Motor neuron (in vitro differentiated cells): ENCODE results near the gene NFATC2. TPM values are rescaled to one million over a fixed set of nuclear protein-coding genes. Genes with fewer than 3 reads are reported as not detected.
A peak's percentile ranks its signal among the peaks of the same experiment; 100 is the strongest.

Source experiments
- ATAC-seq, 8 experiments: fragments of 200-7000 bp; cut with Tn5 transposase; replicated peaks in 6 of 8; 2 replicates each; pipeline ENCODE4 v1.8.0; 2021; ENCODE audit warnings: mild to moderate bottlenecking in 8 of 8, moderate library complexity in 8 of 8
- H3K27ac ChIP-seq, 2 donors: fragments of 250-450 bp; sonication (Bioruptor Pico); 2 replicates each; pipeline ENCODE4 v1.9.0; 2021; ENCODE audit warnings: antibody characterized with exemption in 2 of 2, mild to moderate bottlenecking in 2 of 2, moderate library complexity in 1 of 2
- H3K4me1 ChIP-seq, 2 donors: fragments of 250-450 bp; sonication (Bioruptor Pico); replicated peaks in 1 of 2; 2 replicates each; pipeline ENCODE4 v1.6.1; 2021; ENCODE audit warnings: antibody characterized with exemption in 2 of 2, mild to moderate bottlenecking in 2 of 2, moderate library complexity in 1 of 2
- H3K4me3 ChIP-seq, 5 donors: fragments of 250-450 bp; sonication (Bioruptor Pico); 2 replicates each; pipeline ENCODE4 v1.9.0; 2021; ENCODE audit warnings: antibody characterized with exemption in 5 of 5, mild to moderate bottlenecking in 5 of 5, moderate library complexity in 4 of 5
- WGBS, 10 experiments: fragments of 450-650 bp; shearing (Covaris generic); methylation state at CpG; one replicate each; pipeline ENCODE4 v1.0.0; 2022; 5-methylcytosine and 5-hydroxymethylcytosine counted together
- in situ Hi-C, 9 experiments: fragments of 400-800 bp; cut with MboI; loops; one replicate each; pipeline ENCODE4 v1.15.0; 2021; ENCODE audit warnings: low sequenced_read_pairs in 9 of 9, low pct_unique_long_range_greater_than_20kb in 2 of 9; ENCODE audit not compliant: unreplicated experiment in 9 of 9
- total RNA-seq, 8 experiments: library from RNA; unstranded; fragments of 300-600 nt; gene quantifications; 2 replicates each; pipeline versions ENCODE4 v1.2.3 to v1.2.4, GENCODE V29; 2022

Gene NFATC2
- total RNA-seq, 8 experiments from 2014 or later = 0.11 to 9.7 (median 0.56) TPM

DNA sequence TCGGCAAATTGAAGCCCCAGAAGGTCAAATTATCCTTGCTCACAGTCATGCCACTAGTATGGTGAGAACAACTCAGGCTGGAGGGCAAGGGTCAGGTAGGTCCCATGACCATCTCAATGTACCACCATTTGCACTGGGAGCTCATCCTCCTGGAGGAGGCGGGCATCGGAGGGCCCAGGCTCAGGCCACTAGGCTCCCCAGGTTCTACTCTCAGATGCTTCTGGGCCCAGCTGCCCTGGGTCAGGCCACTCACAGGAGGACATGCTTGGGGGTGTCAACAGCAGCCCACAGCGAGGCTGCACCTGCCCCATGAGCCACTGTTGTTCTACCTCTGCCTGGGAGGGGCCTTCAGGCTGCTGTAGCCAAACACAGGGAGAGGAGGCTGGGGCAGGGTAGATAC lies 39.1 kb downstream of the NFATC2 start:
- no peak overlapping the region for H3K4me3 ChIP-seq
- ATAC-seq = no peak
- H3K4me1 ChIP-seq = peaks cover 0 to 10% of the 10 kb centered on the region in 2 donors
- 83 to 100% (median 90%) methylated on average over 2 to 3 of the region's 4 CpGs; no CpG with 5 or more reads in 6 of the 10 experiments for WGBS, 10 experiments
- no peak overlapping the region for H3K27ac ChIP-seq
- in situ Hi-C loops = no loop called here

DNA sequence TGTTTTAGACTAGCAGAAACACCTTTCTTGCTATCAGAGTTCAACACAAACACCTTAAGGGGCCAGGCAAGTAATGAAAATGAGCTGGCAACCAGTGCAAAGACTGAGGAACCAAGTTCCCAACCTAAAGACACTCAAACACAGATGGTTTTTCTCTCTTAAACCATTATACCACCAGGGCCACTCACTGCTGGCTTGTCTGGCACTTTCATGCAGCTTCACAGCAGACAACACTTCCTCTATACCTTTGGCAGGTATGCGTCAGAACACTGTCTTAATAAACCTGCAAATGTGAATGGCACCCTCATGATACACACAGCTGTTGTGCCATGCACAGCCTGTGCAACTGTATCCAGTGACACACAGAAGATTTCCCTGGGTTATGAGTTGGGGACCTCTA lies 41.6 kb downstream of the NFATC2 start:
- in situ Hi-C loops = no loop called here
- ATAC-seq = no peak
- WGBS, 10 experiments = 60 to 100% (median 83%) methylated on average over 1 of the region's 1 CpG; no CpG with 5 or more reads in 3 of the 10 experiments
- Histone ChIP-seq H3K4me1 (no peaks in the 10 kb centered on the region), H3K27ac (no peak overlapping the region), H3K4me3 (no peak overlapping the region)

DNA sequence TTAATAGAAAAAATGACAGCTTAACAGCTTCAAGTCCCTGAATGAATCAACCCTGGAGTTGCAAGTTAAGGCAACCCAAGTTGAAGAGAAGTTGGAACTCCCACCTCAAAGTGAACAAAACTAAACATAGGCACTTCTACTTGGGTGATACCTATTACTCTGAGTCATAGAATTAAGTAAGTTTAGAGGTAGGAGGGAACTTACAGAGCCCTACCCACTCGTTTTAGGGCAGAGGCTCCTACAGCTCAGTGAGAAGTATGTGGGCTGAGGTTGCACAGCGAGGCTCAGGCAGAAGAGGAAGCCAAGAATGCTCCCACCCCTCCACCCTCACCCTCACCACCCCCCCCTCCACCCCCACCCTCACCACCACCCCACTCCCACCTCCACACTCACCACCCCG lies 42.2 kb downstream of the NFATC2 start:
- Histone ChIP-seq H3K4me1 (no peaks in the 10 kb centered on the region), H3K4me3 (no peak overlapping the region), H3K27ac (no peak overlapping the region)
- WGBS, 10 experiments = 0 to 33% (median 20%) methylated on average over 1 of the region's 3 CpGs; no CpG with 5 or more reads in 7 of the 10 experiments
- ATAC-seq = no peak
- in situ Hi-C loops = no loop called here

DNA sequence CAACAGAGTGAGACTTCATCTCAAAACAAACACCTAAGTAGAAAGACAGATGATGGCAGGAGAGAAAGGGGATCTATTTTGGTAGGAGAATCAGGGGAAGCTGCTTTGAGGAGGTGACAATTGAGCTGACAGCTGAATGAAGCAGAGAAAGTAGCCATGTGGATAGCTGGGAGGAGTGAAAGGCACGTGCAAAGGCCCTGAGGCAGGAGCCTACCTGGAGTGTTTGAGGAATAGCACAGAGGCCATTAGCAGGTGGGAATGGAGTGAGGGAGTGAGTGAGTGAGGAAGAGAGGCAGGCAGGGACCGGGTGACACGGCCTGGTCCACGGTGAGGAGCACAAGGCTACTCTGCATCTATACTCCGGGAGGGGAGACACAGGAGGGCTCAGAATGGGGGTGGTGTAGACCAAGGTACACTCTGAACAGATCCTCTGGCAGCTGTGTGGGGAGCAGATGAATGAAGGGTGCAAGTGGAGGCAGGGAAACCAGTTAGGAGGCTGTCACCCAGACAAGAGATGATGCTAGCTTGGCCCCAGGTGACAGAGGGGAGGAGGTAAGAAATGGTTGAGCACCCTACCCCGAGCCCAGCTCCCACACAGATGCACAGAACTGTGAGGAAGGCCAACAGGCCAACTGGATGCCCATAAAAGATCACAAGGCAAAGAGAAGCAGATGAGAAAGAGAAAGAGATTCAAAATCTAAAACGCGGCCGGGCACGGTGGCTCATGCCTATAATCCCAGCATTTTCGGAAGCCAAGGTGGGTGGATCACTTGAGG lies 43.6 kb downstream of the NFATC2 start:
- in situ Hi-C loops = no loop called here
- ATAC-seq = no peak
- Histone ChIP-seq H3K4me1 (no peaks in the 10 kb centered on the region), H3K4me3 (no peak overlapping the region), H3K27ac (no peak overlapping the region)
- WGBS, 10 experiments = 50 to 100% (median 97%) methylated on average over 1 to 9 of the region's 11 CpGs; no CpG with 5 or more reads in 3 of the 10 experiments

DNA sequence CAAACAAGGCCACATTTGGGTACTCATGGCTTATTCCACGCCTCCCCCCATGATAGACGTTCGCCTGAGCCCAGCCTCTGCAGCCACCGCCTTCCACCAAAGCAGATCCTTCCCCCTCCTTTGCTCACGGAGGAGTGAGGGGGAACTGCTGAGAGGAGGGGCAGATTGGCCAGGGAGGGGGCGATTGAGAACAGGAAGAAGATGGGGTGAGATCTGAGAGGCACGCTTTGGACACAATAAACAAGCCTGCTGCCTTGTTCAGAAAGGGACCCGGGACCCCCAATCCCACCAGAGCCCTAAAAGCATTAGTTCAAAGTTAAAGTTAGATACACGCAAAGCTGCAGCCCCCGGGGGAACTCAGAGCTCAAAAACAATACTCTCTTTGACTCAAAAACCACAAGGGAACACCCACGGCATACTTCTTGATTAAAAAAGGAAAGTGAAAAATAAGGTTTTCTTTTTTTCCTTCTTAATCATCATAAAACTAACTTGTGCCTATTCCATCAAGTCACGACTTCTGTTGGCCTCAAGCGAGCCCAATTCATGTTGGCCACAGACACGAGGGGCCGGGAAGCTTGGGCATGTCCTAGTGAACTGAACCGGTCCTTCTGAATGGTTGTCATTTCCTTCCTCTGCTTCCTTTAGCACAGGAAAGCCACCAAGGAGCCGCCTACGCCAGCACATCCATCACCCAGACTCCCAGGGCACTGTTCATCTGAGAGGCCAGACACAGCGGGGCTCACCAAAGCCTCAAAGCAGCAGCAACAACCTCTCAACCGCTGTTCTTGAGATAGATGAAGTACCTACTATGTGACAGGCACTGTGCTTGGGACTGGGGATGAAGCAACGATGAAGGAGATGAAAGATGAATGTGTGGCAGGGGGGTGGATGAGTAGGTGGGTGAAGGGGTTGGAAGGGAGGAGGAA lies 44.7 kb downstream of the NFATC2 start:
- 36 to 100% (median 75%) methylated on average over 1 to 15 of the region's 21 CpGs for WGBS, 10 experiments

DNA sequence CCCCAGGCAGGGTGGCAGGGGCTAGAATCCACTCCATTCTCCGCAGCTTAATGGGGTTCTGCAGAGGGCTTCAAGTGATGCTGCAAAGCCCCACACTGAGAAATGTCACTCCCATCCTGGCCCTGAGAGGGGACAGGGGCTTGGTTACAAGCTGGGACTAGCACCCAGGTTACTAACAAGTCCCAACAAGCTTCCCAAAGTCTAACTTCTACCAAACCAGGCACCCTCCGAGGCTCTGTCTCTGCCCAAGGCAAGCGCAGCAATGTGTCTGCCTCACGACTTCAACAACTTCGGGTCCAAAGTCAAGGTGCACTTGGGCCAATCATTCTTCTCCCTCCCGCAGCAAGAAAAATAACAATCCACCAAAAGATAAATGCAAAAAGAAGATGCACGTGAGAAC lies 45.6 kb downstream of the NFATC2 start:
- 76 to 100% (median 96%) methylated on average over 2 to 6 of the region's 7 CpGs; no CpG with 5 or more reads in 3 of the 10 experiments for WGBS, 10 experiments
- no peak overlapping the region for H3K27ac ChIP-seq
- no peak for ATAC-seq

More for the DNA sequence above, 44.7 kb downstream of the NFATC2 start:
- Histone ChIP-seq H3K4me3 (no peak overlapping the region), H3K4me1 (peaks cover 0 to 4% of the 10 kb centered on the region in 2 donors), H3K27ac (no peak overlapping the region)
- ATAC-seq = no peak
- in situ Hi-C loops = no loop called here

DNA sequence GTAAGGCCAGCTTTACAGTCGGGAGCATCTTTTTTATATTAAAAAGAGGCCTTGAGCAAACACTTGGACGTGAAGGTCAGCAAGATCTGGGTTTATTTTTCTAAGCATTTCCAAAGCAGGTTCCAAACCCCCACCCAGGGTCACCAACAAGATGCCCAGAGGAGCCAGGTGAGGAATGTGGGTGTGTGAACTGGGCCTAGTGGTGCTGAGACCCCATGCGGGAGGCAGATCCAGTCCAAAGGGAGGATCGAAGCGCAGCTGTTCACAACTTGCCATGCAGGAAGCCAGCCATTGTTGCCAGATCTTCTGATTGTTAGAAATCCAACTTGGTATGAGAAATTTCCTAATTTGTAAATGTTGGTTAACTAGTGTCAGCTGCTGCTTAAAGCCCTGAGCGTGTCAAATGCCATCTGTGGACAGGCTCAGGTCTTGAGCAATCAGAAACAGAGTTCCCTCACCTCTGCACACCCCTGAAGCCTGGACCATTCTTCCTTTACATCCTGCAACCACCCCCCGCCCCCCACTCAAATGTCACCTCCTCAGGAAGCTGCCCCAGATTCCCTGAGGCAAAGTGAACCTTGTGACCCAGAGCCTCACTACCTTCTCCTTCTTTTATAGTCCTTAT lies 46.5 kb downstream of the NFATC2 start:
- Histone ChIP-seq H3K27ac (no peak overlapping the region), H3K4me3 (no peak overlapping the region), H3K4me1 (peaks cover 4 to 17% of the 10 kb centered on the region in 2 donors)
- in situ Hi-C loops = no loop called here
- 30 to 100% (median 80%) methylated on average over 1 to 5 of the region's 7 CpGs; no CpG with 5 or more reads in 2 of the 10 experiments for WGBS, 10 experiments
- no peak for ATAC-seq

More for the DNA sequence above, 45.6 kb downstream of the NFATC2 start:
- in situ Hi-C loops = no loop called here
- H3K4me1 ChIP-seq = peaks cover 4 to 12% of the 10 kb centered on the region in 2 donors
- no peak overlapping the region for H3K4me3 ChIP-seq

DNA sequence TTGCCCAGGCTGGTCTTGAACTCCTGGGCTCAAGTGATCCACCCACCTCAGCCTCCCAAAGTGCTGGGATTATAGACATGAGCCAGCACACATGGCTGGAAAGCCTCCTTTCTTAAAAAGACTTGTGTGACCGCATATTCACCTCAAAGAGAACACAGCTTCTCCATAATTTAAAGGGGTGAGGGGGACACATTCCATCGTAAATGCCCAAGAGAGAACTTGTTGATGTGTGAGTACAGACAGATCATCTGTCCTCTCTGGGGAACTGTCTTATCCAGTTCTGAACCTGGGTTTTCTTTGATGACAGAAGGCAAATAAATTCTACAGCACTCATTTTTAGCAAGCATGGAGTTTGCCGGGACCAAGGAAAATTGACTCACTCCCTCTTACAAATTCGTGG lies 47.2 kb downstream of the NFATC2 start:
- in situ Hi-C loops = no loop called here
- WGBS, 10 experiments = 70 to 100% (median 82%) methylated on average over 1 to 4 of the region's 4 CpGs; no CpG with 5 or more reads in 4 of the 10 experiments
- no peak for ATAC-seq

DNA sequence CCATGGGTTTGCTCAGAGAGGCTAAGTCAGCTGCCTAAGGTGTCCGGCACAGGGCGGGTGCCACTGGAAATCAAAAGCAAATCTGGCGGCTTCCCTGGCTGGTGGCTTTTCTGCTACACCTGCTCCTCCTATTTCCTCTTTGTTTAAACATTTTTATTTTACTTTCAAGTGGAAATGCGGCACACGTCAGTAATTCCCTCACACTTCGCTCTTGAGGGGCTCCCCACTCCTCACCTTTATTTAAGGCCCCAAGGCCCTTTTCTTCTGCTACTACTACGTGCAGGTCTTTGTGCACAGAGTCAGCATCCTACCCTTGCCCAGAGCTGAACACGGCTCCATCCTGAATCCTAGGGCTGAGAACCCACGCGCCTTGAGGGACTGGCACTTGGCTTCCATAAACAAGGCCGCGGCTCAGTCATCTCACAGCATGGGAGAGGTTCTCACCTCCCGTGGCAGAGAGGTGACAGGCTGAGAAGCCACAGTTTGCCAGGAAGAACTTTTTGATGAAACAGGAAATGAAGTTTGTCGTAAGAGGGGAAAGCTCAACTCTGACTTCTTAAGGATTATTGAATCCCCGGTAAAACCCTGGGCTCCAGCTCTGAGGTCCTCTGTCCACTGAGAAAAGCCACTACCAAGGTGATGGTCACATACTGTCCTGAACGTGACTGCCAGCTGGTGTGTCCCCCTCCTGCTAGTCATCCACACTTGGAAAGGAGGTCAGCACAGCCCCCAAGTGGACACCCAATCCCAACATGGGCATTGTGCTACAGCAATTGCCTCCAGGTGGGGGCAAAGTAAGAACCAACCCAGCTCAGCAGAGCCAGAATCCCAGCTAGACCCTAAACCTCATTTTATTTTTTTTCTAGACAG lies 48.0 kb downstream of the NFATC2 start:
- Histone ChIP-seq H3K4me3 (no peak overlapping the region), H3K4me1 (peaks cover 4 to 17% of the 10 kb centered on the region in 2 donors), H3K27ac (no peak overlapping the region)
- in situ Hi-C loops = no loop called here
- ATAC-seq = no peak
- WGBS, 10 experiments = 80 to 100% (median 90%) methylated on average over 2 to 14 of the region's 16 CpGs; no CpG with 5 or more reads in 2 of the 10 experiments

More for the DNA sequence above, 47.2 kb downstream of the NFATC2 start:
- H3K4me3 ChIP-seq = no peak overlapping the region
- no peak overlapping the region for H3K27ac ChIP-seq
- H3K4me1 ChIP-seq = peaks cover 4 to 17% of the 10 kb centered on the region in 2 donors

DNA sequence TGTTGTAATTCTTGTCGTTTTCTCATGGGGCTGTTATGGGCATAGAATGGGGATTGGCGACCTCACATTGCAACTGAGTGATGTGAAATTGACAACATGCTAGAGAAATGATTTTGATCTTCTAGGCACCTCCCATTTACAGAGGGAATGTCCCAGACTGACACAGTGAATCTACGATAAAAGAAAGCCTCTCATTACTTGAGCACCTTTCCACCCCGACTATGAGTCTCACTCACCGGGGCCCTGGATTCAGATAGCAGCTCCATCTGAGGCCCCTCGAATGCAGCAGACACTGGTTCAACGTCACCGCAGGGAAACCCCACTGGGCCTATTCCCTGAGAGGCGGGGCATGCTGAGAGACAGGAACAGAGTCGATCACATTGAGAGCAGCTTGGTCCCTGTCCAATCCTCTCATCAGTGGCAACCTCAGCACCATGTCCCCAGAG lies 49.1 kb downstream of the NFATC2 start:
- Histone ChIP-seq H3K27ac (no peak overlapping the region), H3K4me3 (no peak overlapping the region), H3K4me1 (peaks cover 4 to 17% of the 10 kb centered on the region in 2 donors)
- 71 to 100% (median 83%) methylated on average over 2 to 7 of the region's 10 CpGs; no CpG with 5 or more reads in 3 of the 10 experiments for WGBS, 10 experiments
- in situ Hi-C loops = no loop called here
- ATAC-seq = no peak

DNA sequence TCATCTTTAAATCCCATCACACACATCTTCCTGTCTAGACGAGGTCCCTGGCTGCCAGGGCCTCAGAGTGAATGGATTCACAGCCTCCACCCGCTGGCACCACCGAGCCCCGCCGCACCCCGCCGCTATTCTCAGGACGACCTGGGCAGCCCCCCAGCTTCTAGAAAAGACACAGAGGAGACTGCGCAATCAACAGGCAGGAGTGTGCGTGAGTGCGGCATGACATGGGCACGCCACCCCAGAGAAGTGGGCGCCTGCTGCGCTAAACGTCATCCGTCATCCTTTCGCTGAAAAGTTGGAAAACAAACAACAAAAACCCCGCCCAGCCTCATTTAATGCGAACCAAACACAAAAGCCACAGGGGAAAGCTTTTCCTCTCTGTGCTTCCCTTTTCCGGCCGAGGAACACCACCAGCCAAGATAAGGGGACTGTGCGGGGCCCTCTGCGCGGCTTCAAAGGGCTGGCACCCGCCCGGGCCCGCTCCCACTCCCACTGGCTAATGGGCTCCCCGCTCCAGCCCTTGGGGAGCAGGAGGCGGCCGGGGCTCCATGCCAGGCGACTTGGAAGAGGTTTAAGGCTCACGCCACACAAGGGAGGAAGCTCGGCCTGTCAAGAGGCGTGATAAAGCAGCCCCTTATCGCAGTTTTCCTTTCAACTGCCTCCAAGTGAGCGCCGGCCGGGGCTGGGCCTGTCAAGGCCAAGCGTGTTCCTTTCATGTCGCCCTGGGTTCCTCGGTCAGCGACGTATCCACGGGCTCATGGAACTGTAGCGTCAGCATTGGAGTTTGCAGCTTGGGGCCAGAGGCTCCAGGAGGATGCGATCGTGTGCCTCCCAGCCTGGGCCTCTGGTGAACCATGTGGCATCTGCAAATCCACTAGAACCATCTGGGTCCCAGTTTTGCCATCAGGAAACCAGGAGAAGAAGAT lies 50.1 kb downstream of the NFATC2 start:
- in situ Hi-C loops = no loop called here
- peak in 6 of 8 experiments; percentile 30 to 67 (median 58) for ATAC-seq
- peaks cover 12 to 17% of the 10 kb centered on the region in 2 donors for H3K4me1 ChIP-seq
- H3K27ac ChIP-seq = no peak overlapping the region
- H3K4me3 ChIP-seq = no peak overlapping the region
- 10 to 73% (median 34%) methylated on average over 2 to 13 of the region's 47 CpGs; no CpG with 5 or more reads in 3 of the 10 experiments for WGBS, 10 experiments
